A549 (cell line): ENCODE measurements around the gene ARHGAP18.

Experiments
- RAD21 ChIP-seq, 2 experiments: fragments of >200 bp in 1 of 2; sonication (Bioruptor Twin) in 1 of 2; formaldehyde crosslinking in 1 of 2; IDR thresholded peaks in 1 of 2; conservative IDR thresholded peaks in 1 of 2; 2 replicates in 1 of 2; 3 replicates in 1 of 2; pipeline ENCODE4 v1.6.1; 2012 to 2018; ENCODE audit warnings: inconsistent platforms in 1 of 2
- ZNF302 ChIP-seq: fragments of 250-450 bp; sonication (Bioruptor Pico); IDR thresholded peaks from 2 replicates; pipeline ENCODE4 v1.9.0; 2021; ENCODE audit warnings: inconsistent platforms, mild to moderate bottlenecking, moderate library complexity
- TF ChIP-seq, protein P1 (sequence below): fragments of >200 bp; sonication (Bioruptor Twin); formaldehyde crosslinking; IDR thresholded peaks from 3 replicates; pipeline ENCODE4 v1.5.1; 2016
- TF ChIP-seq, protein P2 (sequence below): fragments of 450-650 bp; IDR thresholded peaks from 2 replicates; pipeline ENCODE4 v1.6.1; 2014; ENCODE audit warnings: antibody characterized with exemption

DNA sequence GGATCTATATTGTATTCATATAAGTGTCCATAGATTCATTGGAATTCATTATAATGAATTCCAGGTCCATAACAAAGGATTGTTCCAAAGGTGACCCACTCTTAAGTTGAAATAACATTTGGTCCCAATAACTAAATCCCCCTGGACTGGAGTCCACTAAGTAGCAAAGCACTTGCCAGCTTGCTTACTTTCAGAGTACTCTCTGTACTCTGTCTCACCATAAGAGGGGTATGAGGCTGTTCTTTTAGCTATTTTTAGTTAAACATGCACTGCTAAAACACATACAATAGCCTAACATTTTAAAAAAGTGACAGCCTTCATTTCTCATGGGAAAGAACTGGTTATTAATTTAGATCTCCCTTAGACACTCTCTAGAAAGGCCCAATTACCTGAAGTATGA, 16.7 kb upstream of the ARHGAP18 start:
- TF ChIP-seq RAD21 (conservative IDR thresholded peaks at IDR 0.05 in 1 of 2, IDR thresholded peaks at IDR 0.05 in 1 of 2) (no peak), ZNF302 (no peak)
- TF ChIP-seq, protein P1, sequence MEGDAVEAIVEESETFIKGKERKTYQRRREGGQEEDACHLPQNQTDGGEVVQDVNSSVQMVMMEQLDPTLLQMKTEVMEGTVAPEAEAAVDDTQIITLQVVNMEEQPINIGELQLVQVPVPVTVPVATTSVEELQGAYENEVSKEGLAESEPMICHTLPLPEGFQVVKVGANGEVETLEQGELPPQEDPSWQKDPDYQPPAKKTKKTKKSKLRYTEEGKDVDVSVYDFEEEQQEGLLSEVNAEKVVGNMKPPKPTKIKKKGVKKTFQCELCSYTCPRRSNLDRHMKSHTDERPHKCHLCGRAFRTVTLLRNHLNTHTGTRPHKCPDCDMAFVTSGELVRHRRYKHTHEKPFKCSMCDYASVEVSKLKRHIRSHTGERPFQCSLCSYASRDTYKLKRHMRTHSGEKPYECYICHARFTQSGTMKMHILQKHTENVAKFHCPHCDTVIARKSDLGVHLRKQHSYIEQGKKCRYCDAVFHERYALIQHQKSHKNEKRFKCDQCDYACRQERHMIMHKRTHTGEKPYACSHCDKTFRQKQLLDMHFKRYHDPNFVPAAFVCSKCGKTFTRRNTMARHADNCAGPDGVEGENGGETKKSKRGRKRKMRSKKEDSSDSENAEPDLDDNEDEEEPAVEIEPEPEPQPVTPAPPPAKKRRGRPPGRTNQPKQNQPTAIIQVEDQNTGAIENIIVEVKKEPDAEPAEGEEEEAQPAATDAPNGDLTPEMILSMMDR, result no peak
- TF ChIP-seq, protein P2, sequence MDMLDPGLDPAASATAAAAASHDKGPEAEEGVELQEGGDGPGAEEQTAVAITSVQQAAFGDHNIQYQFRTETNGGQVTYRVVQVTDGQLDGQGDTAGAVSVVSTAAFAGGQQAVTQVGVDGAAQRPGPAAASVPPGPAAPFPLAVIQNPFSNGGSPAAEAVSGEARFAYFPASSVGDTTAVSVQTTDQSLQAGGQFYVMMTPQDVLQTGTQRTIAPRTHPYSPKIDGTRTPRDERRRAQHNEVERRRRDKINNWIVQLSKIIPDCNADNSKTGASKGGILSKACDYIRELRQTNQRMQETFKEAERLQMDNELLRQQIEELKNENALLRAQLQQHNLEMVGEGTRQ, result no peak
